PC-3 (cell line): Measurements from ENCODE around the gene RASSF5. TPM values are rescaled to one million over a fixed set of nuclear protein-coding genes. Genes with fewer than 3 reads are reported as not detected.

Experiments used
- ATAC-seq: fragments of 200-7000 bp; cut with Tn5 transposase; 2 replicates; pipeline ENCODE4 v1.9.1; 2020; ENCODE audit warnings: mild to moderate bottlenecking, moderate library complexity
- BruUV-seq: library from RNA; stranded (reverse); fragments of 400-500 nt; replicated peaks from 2 replicates; lab custom pipeline; 2021; lab: Mats Ljungman, UMichigan
- CTCF ChIA-PET: fragments of 300-600 bp; sonication (Branson Sonifier 250); formaldehyde crosslinking; loops from one replicate; lab custom pipeline; 2022; ENCODE audit warnings: antibody characterized with exemption; lab: Charles Lee
- POLR2A ChIA-PET: fragments of 300-600 bp; sonication (Branson Sonifier 250); formaldehyde crosslinking; loops from one replicate; lab custom pipeline; 2022; ENCODE audit warnings: antibody characterized with exemption; ENCODE audit not compliant: unreplicated experiment; lab: Charles Lee
- DNase-seq: peaks from one replicate; pipeline ENCODE4 v3.0.0-alpha.2; 2015
- H2AFZ ChIP-seq: fragments of 300-600 bp; sonication (generic); 2 replicates; pipeline ENCODE4 v1.6.0; 2016; ENCODE audit warnings: antibody characterized with exemption, low read length
- H3F3A ChIP-seq: fragments of 300-600 bp; sonication (generic); one replicate; pipeline ENCODE4 v1.6.0; 2017; ENCODE audit warnings: antibody characterized with exemption, low read length, control low read depth, mild to moderate bottlenecking; ENCODE audit not compliant: unreplicated experiment
- H3K27ac ChIP-seq: fragments of 300-600 bp; sonication (generic); 2 replicates; pipeline ENCODE4 v1.5.1; 2016; ENCODE audit warnings: mild to moderate bottlenecking, low read length
- H3K27me3 ChIP-seq: fragments of 300-600 bp; sonication (generic); 2 replicates; pipeline ENCODE4 v1.6.1; 2016; ENCODE audit warnings: low read length, mixed read lengths
- H3K36me3 ChIP-seq: fragments of 300-600 bp; sonication (generic); 2 replicates; pipeline ENCODE4 v1.6.1; 2016; ENCODE audit warnings: low read depth, mixed run types, low read length, mixed read lengths
- H3K4me1 ChIP-seq: fragments of 300-600 bp; sonication (generic); 2 replicates; pipeline ENCODE4 v1.5.1; 2016; ENCODE audit warnings: low read length; ENCODE audit not compliant: insufficient read depth
- H3K4me2 ChIP-seq: fragments of 300-600 bp; sonication (generic); 2 replicates; pipeline ENCODE4 v1.6.0; 2016; ENCODE audit warnings: low read length
- H3K4me3 ChIP-seq: fragments of 300-600 bp; sonication (generic); 2 replicates; pipeline ENCODE4 v1.5.1; 2016; ENCODE audit warnings: mild to moderate bottlenecking, low read length, mixed read lengths
- H3K79me2 ChIP-seq: fragments of 300-600 bp; sonication (generic); 2 replicates; pipeline ENCODE4 v1.6.1; 2017; ENCODE audit warnings: low read length, mixed read lengths
- H3K9ac ChIP-seq: fragments of 300-600 bp; sonication (generic); 2 replicates; pipeline ENCODE4 v1.6.0; 2016; ENCODE audit warnings: mild to moderate bottlenecking, low read length
- H3K9me2 ChIP-seq: fragments of 300-600 bp; sonication (generic); replicated peaks from 2 replicates; pipeline ENCODE4 v1.6.1; 2016; ENCODE audit warnings: mixed run types, low read length, mixed read lengths
- H3K9me3 ChIP-seq: fragments of 300-600 bp; sonication (generic); 2 replicates; pipeline ENCODE4 v1.6.1; 2016; ENCODE audit warnings: low read length, mixed read lengths
- H4K20me1 ChIP-seq: fragments of 300-600 bp; sonication (generic); 2 replicates; pipeline ENCODE4 v1.6.1; 2016; ENCODE audit warnings: low read length, mixed read lengths
- EZH2 ChIP-seq: fragments of 300-600 bp; sonication (generic); IDR thresholded peaks from one replicate; pipeline ENCODE4 v1.6.1; 2017; ENCODE audit warnings: antibody characterized with exemption, mild to moderate bottlenecking, low read length; ENCODE audit not compliant: unreplicated experiment
- EZH2phosphoT487 ChIP-seq: fragments of 300-600 bp; sonication (generic); IDR thresholded peaks from 2 replicates; pipeline ENCODE4 v1.6.1; 2018; ENCODE audit warnings: mild to moderate bottlenecking, antibody characterized with exemption, low read length, borderline replicate concordance
- intact Hi-C: fragments of 100-400 bp; cut with micrococcal nuclease; formaldehyde crosslinking; loops from 2 replicates; pipeline ENCODE4 v1.9.0; 2023
- total RNA-seq: library from RNA; depleted of rRNA; stranded (reverse); fragments of >200 nt; gene quantifications from 2 replicates; pipeline ENCODE4 v1.2.3, GENCODE V29; 2014
- TF ChIP-seq, protein P1 (sequence below): fragments of 300-600 bp; sonication (generic); conservative IDR thresholded peaks from 2 replicates; pipeline ENCODE4 v1.5.1; 2017; ENCODE audit warnings: antibody characterized with exemption, low read depth, mild to moderate bottlenecking, low read length

RASSF5 gene
- total RNA-seq, 1 experiment from 2014 or later: 15.5 TPM

- TF ChIP-seq, protein P1, sequence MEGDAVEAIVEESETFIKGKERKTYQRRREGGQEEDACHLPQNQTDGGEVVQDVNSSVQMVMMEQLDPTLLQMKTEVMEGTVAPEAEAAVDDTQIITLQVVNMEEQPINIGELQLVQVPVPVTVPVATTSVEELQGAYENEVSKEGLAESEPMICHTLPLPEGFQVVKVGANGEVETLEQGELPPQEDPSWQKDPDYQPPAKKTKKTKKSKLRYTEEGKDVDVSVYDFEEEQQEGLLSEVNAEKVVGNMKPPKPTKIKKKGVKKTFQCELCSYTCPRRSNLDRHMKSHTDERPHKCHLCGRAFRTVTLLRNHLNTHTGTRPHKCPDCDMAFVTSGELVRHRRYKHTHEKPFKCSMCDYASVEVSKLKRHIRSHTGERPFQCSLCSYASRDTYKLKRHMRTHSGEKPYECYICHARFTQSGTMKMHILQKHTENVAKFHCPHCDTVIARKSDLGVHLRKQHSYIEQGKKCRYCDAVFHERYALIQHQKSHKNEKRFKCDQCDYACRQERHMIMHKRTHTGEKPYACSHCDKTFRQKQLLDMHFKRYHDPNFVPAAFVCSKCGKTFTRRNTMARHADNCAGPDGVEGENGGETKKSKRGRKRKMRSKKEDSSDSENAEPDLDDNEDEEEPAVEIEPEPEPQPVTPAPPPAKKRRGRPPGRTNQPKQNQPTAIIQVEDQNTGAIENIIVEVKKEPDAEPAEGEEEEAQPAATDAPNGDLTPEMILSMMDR: no peak
- TF ChIP-seq EZH2phosphoT487 (no peak), EZH2 (no peak)
- ChIA-PET POLR2A (no interaction called here), CTCF (no interaction called here)
- intact Hi-C loops: no loop called here
- Histone ChIP-seq H3K4me2 (no peak overlapping the region), H3K4me3 (no peak overlapping the region), H2AFZ (no peak overlapping the region), H4K20me1 (no peaks in the 10 kb centered on the region), H3K79me2 (no peaks in the 10 kb centered on the region), H3K9me3 (no peaks in the 10 kb centered on the region), H3K27me3 (no peaks in the 10 kb centered on the region), H3K9me2 (no peaks in the 10 kb centered on the region), H3K4me1 (peaks cover 49% of the 10 kb centered on the region), H3K36me3 (no peaks in the 10 kb centered on the region), H3K27ac (no peak overlapping the region), H3F3A (peaks cover 4% of the 10 kb centered on the region), H3K9ac (no peak overlapping the region)
- ATAC-seq: no peak
- no peak for DNase-seq
- no TSS peak for BruUV-seq
Observed at GRCh38 chr1:206511362-206512057, 4.2 kb downstream of the RASSF5 start.

- H4K20me1 ChIP-seq: no peaks in the 10 kb centered on the region
- ChIA-PET CTCF (no interaction called here), POLR2A (interaction anchor here (0.5 kb wide), 1 partner anchor 1336 kb away, joined by 11 read pairs; no protein-coding TSS in a partner anchor)
- no peaks in the 10 kb centered on the region for H3K9me2 ChIP-seq
- peak overlapping the region; percentile 78 for H3K27ac ChIP-seq
- H3K79me2 ChIP-seq: no peaks in the 10 kb centered on the region
- BruUV-seq: no TSS peak
- DNase-seq: no peak
- no peak overlapping the region for H3K4me3 ChIP-seq
- H3K4me1 ChIP-seq: peaks cover 46% of the 10 kb centered on the region
- H3K9ac ChIP-seq: no peak overlapping the region; the same call in 1 of the 2 replicates
- ATAC-seq: no peak
- no peaks in the 10 kb centered on the region for H3K9me3 ChIP-seq
- no peak overlapping the region for H2AFZ ChIP-seq
- TF ChIP-seq, protein P1: no peak
- TF ChIP-seq EZH2 (no peak), EZH2phosphoT487 (no peak)
- H3K36me3 ChIP-seq: no peaks in the 10 kb centered on the region
- peak overlapping the region; percentile 77 for H3K4me2 ChIP-seq
- intact Hi-C loops: no loop called here
- H3F3A ChIP-seq: peaks cover 4% of the 10 kb centered on the region
- no peaks in the 10 kb centered on the region for H3K27me3 ChIP-seq
Observed at GRCh38 chr1:206512058-206512850, 4.9 kb downstream of the RASSF5 start.
